CD4-positive, alpha-beta T cell treated with Interleukin-12 subunit alpha and Interleukin-12 subunit beta, for 1 hour (primary cell): ENCODE results near the gene ABCG4.
"Not testable (repeated sequence)": the region's sequence is repeated elsewhere in the genome, so short reads cannot be mapped to it uniquely, and the experiment has no call there.

Experiments
- DNase-seq: peaks from one replicate; pipeline ENCODE4 v3.0.0-alpha.2; 2020

The ABCG4 gene

GRCh38 chr11:119149018-119149785, at the start of gene ABCG4:
Gene ABCG4, plus strand, starts transcription at chr11:119149052. Its CDS starts 914 bp downstream, at chr11:119149966.
- DNase-seq, result peak; percentile 23

GRCh38 chr11:119099711-119100110, 49.1 kb upstream of the ABCG4 start:
- DNase-seq, result no peak

- peak; percentile 28 for DNase-seq
Measured at GRCh38 chr11:119100246-119100970, 48.4 kb upstream of the ABCG4 start.

- DNase-seq, result no peak
Measured at GRCh38 chr11:119100994-119101758, 47.7 kb upstream of the ABCG4 start.

GRCh38 chr11:119101759-119102423, 47.0 kb upstream of the ABCG4 start, which contains the start of gene DPAGT1:
Gene DPAGT1, minus strand, starts transcription at chr11:119101853. Its CDS starts 198 bp downstream, at chr11:119101655.
- DNase-seq, result peak; percentile 87

- DNase-seq, result not testable (repeated sequence)
Measured at GRCh38 chr11:119103161-119103664, 45.6 kb upstream of the ABCG4 start.

- no peak for DNase-seq
Measured at GRCh38 chr11:119103793-119104192, 45.1 kb upstream of the ABCG4 start.

GRCh38 chr11:119106564-119107537, 42.0 kb upstream of the ABCG4 start, which contains the start of gene C2CD2L:
Gene C2CD2L, plus strand, starts transcription at chr11:119107344. Its CDS starts 398 bp downstream, at chr11:119107742.
- DNase-seq, result peak; percentile 90

GRCh38 chr11:119107538-119108145, 41.2 kb upstream of the ABCG4 start:
- no peak for DNase-seq

GRCh38 chr11:119108146-119108856, 40.6 kb upstream of the ABCG4 start:
- peak; percentile 37 for DNase-seq

GRCh38 chr11:119108857-119109221, 40.0 kb upstream of the ABCG4 start:
- DNase-seq, result no peak

- DNase-seq, result no peak
Measured at GRCh38 chr11:119109843-119110242, 39.0 kb upstream of the ABCG4 start.

GRCh38 chr11:119110439-119110838, 38.4 kb upstream of the ABCG4 start:
- no peak for DNase-seq

- DNase-seq, result no peak
Measured at GRCh38 chr11:119111361-119111925, 37.4 kb upstream of the ABCG4 start.

- DNase-seq, result no peak
Measured at GRCh38 chr11:119112314-119113020, 36.4 kb upstream of the ABCG4 start.

GRCh38 chr11:119113716-119114115, 35.1 kb upstream of the ABCG4 start:
- DNase-seq, result no peak

- DNase-seq, result no peak
Measured at GRCh38 chr11:119114351-119114750, 34.5 kb upstream of the ABCG4 start.

GRCh38 chr11:119115484-119116234, 33.2 kb upstream of the ABCG4 start:
- peak; percentile 38 for DNase-seq
